H1 (cell line): Measurements from ENCODE around the gene BCAR3. TPM values are rescaled to one million over a fixed set of nuclear protein-coding genes. Genes with fewer than 3 reads are reported as not detected.

Experiments
- CHD1 ChIP-seq: IDR thresholded peaks from 2 replicates; pipeline ENCODE4 v1.6.1; 2012; ENCODE audit warnings: low read depth, low read length, improper control_type of control experiment
- EGR1 ChIP-seq: IDR thresholded peaks from 2 replicates; pipeline ENCODE4 v1.6.1; 2011; ENCODE audit warnings: low read depth, low read length, borderline replicate concordance
- JUND ChIP-seq: IDR thresholded peaks from 2 replicates; pipeline ENCODE4 v1.6.1; 2011; ENCODE audit warnings: mild to moderate bottlenecking, improper control_type of control experiment, low read length
- MAFK ChIP-seq: IDR thresholded peaks from 2 replicates; pipeline ENCODE4 v1.6.1; 2012; ENCODE audit warnings: low read depth, mild to moderate bottlenecking, improper control_type of control experiment, low read length
- NANOG ChIP-seq: IDR thresholded peaks from 2 replicates; pipeline ENCODE4 v1.6.1; 2011; ENCODE audit warnings: low read length, low read depth, mild to moderate bottlenecking, inconsistent platforms; ENCODE audit not compliant: insufficient read depth, poor library complexity, severe bottlenecking
- RFX5 ChIP-seq: IDR thresholded peaks from 2 replicates; pipeline ENCODE4 v1.6.1; 2011; ENCODE audit warnings: low read depth, low read length, improper control_type of control experiment, borderline replicate concordance
- TBP ChIP-seq: IDR thresholded peaks from 2 replicates; pipeline ENCODE4 v1.6.1; 2011; ENCODE audit warnings: low read depth, low read length, improper control_type of control experiment
- polyA plus RNA-seq, 7 experiments: library from polyadenylated mRNA; depleted of rRNA in 3 of 7; stranded (reverse) in 5 of 7; unstranded in 2 of 7; fragments of >200 nt in 5 of 7; fragments of 200-250 nt in 2 of 7; gene quantifications; 1 replicate in 5 of 7; 2 replicates in 1 of 7; 4 replicates in 1 of 7; pipeline versions ENCODE4 v1.2.1 to v1.2.3, GENCODE V29; 2011 to 2013; ENCODE audit warnings: missing spikeins in 2 of 7, mixed read lengths in 2 of 7
- total RNA-seq: library from RNA; stranded (reverse); fragmentation: NEBNext Ultra II Directional; extraction: Animal tissue kit (Norgen Biotek cat#: 25700); gene quantifications from 2 replicates; pipeline ENCODE4 v1.2.1, GENCODE V29; 2021
- TF ChIP-seq, protein P1 (sequence below): fragments of 300-600 bp; sonication (generic); IDR thresholded peaks from 2 replicates; pipeline ENCODE4 v1.7.1; 2012; ENCODE audit warnings: low read length, moderate library complexity, mild to moderate bottlenecking, inconsistent platforms; ENCODE audit not compliant: insufficient replicate concordance

The BCAR3 gene
- total and polyA plus RNA-seq, 2 of the 8 experiments (the other 6 are each of a cell fraction or from before 2014, with no cell fraction given) = 5.6 to 9.2 TPM

DNA sequence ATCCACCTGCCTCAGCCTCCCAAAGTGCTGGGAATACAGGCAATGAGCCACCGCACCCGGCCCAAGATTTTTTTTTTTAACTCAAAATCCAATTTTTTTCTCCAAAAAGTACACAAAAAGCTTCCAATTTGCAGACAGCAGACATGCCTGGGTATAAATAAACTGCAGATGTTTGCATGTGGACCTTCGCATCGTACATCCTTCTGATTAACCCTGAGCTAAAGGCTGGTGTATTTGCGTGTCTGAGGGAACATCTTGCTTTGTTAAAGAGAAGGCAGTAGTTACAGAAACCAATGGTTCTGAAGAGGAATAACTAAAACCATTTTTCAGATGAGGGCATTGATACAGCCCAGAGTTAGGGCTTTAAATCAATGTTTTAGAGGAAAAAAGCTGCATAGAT lies 12.7 kb downstream of the BCAR3 start (continued):
- TF ChIP-seq, protein P1, sequence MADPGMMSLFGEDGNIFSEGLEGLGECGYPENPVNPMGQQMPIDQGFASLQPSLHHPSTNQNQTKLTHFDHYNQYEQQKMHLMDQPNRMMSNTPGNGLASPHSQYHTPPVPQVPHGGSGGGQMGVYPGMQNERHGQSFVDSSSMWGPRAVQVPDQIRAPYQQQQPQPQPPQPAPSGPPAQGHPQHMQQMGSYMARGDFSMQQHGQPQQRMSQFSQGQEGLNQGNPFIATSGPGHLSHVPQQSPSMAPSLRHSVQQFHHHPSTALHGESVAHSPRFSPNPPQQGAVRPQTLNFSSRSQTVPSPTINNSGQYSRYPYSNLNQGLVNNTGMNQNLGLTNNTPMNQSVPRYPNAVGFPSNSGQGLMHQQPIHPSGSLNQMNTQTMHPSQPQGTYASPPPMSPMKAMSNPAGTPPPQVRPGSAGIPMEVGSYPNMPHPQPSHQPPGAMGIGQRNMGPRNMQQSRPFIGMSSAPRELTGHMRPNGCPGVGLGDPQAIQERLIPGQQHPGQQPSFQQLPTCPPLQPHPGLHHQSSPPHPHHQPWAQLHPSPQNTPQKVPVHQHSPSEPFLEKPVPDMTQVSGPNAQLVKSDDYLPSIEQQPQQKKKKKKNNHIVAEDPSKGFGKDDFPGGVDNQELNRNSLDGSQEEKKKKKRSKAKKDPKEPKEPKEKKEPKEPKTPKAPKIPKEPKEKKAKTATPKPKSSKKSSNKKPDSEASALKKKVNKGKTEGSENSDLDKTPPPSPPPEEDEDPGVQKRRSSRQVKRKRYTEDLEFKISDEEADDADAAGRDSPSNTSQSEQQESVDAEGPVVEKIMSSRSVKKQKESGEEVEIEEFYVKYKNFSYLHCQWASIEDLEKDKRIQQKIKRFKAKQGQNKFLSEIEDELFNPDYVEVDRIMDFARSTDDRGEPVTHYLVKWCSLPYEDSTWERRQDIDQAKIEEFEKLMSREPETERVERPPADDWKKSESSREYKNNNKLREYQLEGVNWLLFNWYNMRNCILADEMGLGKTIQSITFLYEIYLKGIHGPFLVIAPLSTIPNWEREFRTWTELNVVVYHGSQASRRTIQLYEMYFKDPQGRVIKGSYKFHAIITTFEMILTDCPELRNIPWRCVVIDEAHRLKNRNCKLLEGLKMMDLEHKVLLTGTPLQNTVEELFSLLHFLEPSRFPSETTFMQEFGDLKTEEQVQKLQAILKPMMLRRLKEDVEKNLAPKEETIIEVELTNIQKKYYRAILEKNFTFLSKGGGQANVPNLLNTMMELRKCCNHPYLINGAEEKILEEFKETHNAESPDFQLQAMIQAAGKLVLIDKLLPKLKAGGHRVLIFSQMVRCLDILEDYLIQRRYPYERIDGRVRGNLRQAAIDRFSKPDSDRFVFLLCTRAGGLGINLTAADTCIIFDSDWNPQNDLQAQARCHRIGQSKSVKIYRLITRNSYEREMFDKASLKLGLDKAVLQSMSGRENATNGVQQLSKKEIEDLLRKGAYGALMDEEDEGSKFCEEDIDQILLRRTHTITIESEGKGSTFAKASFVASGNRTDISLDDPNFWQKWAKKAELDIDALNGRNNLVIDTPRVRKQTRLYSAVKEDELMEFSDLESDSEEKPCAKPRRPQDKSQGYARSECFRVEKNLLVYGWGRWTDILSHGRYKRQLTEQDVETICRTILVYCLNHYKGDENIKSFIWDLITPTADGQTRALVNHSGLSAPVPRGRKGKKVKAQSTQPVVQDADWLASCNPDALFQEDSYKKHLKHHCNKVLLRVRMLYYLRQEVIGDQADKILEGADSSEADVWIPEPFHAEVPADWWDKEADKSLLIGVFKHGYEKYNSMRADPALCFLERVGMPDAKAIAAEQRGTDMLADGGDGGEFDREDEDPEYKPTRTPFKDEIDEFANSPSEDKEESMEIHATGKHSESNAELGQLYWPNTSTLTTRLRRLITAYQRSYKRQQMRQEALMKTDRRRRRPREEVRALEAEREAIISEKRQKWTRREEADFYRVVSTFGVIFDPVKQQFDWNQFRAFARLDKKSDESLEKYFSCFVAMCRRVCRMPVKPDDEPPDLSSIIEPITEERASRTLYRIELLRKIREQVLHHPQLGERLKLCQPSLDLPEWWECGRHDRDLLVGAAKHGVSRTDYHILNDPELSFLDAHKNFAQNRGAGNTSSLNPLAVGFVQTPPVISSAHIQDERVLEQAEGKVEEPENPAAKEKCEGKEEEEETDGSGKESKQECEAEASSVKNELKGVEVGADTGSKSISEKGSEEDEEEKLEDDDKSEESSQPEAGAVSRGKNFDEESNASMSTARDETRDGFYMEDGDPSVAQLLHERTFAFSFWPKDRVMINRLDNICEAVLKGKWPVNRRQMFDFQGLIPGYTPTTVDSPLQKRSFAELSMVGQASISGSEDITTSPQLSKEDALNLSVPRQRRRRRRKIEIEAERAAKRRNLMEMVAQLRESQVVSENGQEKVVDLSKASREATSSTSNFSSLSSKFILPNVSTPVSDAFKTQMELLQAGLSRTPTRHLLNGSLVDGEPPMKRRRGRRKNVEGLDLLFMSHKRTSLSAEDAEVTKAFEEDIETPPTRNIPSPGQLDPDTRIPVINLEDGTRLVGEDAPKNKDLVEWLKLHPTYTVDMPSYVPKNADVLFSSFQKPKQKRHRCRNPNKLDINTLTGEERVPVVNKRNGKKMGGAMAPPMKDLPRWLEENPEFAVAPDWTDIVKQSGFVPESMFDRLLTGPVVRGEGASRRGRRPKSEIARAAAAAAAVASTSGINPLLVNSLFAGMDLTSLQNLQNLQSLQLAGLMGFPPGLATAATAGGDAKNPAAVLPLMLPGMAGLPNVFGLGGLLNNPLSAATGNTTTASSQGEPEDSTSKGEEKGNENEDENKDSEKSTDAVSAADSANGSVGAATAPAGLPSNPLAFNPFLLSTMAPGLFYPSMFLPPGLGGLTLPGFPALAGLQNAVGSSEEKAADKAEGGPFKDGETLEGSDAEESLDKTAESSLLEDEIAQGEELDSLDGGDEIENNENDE = no peak
- TF ChIP-seq RFX5 = no peak
- TF ChIP-seq NANOG = no peak
- no peak for TF ChIP-seq JUND
- TF ChIP-seq CHD1 = no peak
- no peak for TF ChIP-seq EGR1
- TF ChIP-seq MAFK = no peak
- TF ChIP-seq TBP = no peak
